ENCODE measurements around the gene CDK11A.
"Not testable (repeated sequence)": the region's sequence is repeated elsewhere in the genome, so short reads cannot be mapped to it uniquely, and the experiment has no call there.

The CDK11A gene

GRCh38 chr1:1738799-1739337 lies 14.7 kb upstream of the CDK11A start:
- H3K4me3 ChIP-seq (ENCODE audit: control insufficient read depth, low read depth, low read length); DNase-seq (ENCODE audit: low read depth): not testable (repeated sequence)

DNA sequence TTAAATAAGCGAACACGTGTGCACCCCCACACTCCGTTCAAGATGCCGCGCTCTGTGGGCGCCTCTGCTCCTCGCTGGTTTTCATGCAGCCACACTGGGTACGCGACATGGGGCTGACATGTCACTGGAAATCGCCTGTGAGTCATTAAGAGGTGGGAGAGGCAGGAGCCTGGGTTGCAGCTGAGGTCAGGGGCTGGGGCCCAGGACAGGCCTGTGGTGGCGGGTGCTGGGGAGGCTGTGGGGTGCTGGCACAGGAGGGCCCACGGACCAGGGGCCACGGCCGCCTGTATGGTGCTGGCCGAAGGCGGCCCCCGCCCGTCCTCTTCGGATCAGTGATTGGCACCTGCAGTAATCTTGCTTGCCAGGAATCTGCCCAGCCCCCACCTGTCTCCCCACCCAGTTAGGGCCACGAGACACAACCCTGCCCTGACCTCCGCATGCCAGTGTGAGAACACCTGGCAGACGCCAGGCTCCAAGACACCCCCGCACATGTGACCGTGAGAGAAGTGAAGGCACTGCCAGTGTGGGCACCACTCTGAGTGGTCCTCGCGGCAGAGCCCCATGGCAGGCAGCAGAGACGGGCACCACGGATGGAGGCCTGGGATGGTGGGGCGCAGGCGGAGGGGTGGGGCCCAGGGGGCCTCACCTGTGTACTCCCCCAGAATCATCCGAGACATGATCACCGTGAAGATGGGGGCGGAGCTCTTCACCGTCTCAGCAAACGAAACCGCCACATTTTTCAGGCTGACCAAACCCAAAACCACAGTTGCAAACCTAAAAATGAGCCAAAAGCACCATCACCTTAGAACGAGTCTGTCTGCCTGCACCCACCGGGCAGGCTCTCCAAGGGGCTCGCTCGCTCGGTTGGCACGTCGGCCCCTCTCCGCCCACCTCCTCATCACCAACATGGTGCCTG lies 13.8 kb upstream of the CDK11A start:
- DNase-seq (ENCODE audit: low read depth); H3K4me3 ChIP-seq (ENCODE audit: control insufficient read depth, low read depth, low read length): not testable (repeated sequence)

DNA sequence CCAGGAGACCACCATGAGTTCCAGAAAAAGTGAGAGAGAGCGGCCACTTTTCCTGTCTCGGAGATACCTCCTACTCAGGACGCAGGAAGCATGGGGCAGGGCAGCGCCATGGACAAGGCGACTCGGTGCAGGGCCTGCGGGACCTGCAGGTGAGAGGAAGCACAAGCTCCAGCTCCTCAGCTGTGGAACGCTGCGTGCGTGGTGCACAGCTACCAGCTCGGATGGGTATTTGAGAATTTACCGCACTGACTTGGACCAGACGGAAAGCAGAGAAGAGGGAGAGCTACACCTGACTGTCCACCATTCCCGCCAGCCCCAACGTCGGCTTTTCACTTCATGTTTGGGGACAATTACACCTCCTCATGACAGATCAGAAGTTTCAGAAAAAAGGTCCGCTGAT lies 8.2 kb upstream of the CDK11A start:
- no peak for DNase-seq (ENCODE audit: low read depth)
- no peak overlapping the region for H3K4me3 ChIP-seq (ENCODE audit: control insufficient read depth, low read depth, low read length)
- TF ChIP-seq, protein P1, sequence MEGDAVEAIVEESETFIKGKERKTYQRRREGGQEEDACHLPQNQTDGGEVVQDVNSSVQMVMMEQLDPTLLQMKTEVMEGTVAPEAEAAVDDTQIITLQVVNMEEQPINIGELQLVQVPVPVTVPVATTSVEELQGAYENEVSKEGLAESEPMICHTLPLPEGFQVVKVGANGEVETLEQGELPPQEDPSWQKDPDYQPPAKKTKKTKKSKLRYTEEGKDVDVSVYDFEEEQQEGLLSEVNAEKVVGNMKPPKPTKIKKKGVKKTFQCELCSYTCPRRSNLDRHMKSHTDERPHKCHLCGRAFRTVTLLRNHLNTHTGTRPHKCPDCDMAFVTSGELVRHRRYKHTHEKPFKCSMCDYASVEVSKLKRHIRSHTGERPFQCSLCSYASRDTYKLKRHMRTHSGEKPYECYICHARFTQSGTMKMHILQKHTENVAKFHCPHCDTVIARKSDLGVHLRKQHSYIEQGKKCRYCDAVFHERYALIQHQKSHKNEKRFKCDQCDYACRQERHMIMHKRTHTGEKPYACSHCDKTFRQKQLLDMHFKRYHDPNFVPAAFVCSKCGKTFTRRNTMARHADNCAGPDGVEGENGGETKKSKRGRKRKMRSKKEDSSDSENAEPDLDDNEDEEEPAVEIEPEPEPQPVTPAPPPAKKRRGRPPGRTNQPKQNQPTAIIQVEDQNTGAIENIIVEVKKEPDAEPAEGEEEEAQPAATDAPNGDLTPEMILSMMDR (IDR thresholded peaks at IDR 0.05; ENCODE audit: control insufficient read depth, insufficient read depth, low read depth, low read length, missing control alignments): no peak

- TF ChIP-seq, protein P1 (IDR thresholded peaks at IDR 0.05; ENCODE audit: control insufficient read depth, insufficient read depth, low read depth, low read length, missing control alignments): no peak
- H3K4me3 ChIP-seq (ENCODE audit: control insufficient read depth, low read depth, low read length): no peak overlapping the region
Measured at GRCh38 chr1:1730870-1731269, 6.7 kb upstream of the CDK11A start.

GRCh38 chr1:1730230-1730629 lies 6.1 kb upstream of the CDK11A start:
- not testable (repeated sequence) for H3K4me3 ChIP-seq (ENCODE audit: control insufficient read depth, low read depth, low read length); DNase-seq (ENCODE audit: low read depth)

More at GRCh38 chr1:1730870-1731269, 6.7 kb upstream of the CDK11A start:
- DNase-seq (ENCODE audit: low read depth): no peak

DNA sequence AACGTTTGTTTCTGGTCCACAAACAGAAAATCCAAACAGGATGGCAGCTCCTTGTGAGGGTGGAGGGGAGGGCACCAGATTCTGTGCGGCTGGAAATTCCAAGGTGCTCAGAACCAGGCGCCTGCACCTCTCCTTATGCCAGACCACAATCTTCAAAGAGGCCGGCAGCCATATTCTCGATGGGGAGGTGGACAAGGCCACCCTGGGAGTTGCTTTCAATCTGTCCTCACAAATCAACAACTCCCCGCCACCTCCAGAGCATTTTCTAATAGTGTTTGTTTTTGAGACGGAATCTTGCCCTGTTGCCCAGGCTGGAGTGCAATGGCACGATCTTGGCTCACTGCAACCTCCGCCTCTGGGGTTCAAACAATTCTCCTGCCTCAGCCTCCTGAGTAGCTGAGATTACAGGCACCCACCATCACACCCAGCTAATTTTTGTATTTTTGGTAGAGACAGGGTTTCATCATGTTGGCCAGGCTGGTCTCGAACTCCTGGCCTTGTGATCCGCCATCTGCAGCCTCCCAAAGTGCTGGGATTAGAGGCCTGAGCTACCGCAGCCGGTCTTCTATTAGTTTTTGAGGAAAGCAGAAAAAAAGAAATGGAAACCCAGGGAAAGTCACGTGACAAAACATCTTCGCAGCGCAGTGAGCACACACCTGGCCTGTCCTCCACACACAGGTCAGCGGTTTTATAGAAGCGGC lies 5.1 kb upstream of the CDK11A start:
- DNase-seq (ENCODE audit: low read depth); H3K4me3 ChIP-seq (ENCODE audit: control insufficient read depth, low read depth, low read length): not testable (repeated sequence)

DNA sequence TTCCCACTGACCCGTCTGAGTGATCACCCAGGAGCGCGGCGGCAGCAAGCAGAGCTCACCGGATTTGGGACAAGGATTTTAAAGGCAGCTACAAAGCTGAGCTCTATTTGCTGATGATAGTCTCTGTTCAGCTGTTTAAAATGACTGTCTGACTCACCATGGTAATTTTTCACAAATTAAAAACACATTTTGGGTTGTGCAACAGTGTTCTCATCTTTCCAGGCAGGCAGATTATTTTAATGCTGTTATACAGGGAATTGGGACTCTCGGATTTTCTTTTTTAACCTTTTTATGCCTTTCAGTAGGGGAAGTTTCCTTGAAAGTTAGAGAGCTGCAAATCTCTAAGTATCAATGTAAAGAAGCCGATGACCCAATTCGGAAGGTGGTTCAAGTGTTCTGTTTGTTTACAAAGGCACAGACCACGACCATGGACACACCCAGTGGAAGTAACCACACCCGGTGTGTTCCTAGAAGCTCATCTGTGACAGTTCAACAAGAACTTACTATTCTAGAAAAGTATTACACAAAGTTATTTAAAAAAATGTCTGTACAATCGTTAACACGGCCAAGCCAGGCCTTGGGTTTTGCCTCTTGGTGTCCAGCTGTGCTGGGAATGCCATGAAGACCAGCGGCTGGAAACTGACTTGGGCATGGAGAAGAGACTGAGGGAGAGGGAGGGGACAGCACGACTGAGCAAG lies 4.3 kb upstream of the CDK11A start:
- peak; percentile 28 for DNase-seq (ENCODE audit: low read depth)
- H3K4me3 ChIP-seq (ENCODE audit: control insufficient read depth, low read depth, low read length): not testable (repeated sequence)

DNA sequence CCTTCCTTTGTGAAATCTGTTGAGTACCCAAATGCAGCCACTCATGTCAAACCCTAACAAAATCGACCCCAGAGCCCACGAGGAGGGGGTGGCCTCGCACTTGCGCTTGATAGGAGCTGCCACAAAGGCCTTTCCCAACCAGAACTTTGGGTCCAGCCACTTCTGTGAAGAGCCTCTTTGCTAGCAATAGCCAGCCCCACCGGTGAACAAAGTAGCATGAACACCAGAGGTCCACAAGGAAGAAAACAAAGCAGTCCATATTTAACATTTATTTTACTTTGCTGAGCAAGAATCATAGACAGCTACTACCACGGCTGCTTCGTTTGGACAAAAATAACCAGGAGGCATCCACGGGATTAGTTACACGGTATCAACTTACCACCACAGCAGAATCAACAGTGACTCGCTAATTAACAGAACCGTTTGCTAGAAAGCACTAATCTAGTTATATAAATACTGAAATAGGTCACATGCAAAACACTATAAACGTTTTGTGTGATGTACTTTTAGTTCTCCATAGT lies 3.0 kb upstream of the CDK11A start:
- not testable (repeated sequence) for H3K4me3 ChIP-seq (ENCODE audit: control insufficient read depth, low read depth, low read length); DNase-seq (ENCODE audit: low read depth)

DNA sequence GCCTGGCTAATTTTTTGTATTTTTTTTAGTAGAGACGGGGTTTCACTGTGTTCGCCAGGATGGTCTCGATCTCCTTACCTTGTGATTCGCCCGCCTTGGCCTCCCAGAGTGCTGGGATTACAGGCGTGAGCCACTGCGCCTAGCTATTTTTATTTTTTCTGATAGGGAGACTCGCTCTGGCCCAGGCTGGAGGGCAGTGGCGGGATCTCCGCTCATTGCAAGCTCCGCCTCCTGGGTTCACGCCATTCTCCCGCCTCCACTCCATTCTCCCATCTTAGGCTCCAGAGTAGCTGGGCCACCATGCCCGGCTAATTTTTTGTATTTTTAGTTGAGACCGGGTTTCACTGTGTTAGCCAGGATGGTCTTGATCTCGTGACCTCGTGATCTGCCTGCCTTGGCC lies 1.9 kb upstream of the CDK11A start:
- not testable (repeated sequence) for DNase-seq (ENCODE audit: low read depth)

GRCh38 chr1:1721201-1721600 lies 3.0 kb downstream of the CDK11A start:
- H3K4me3 ChIP-seq (ENCODE audit: control insufficient read depth, low read depth, low read length): no peak overlapping the region
- no peak for DNase-seq (ENCODE audit: low read depth)
- TF ChIP-seq, protein P1 (IDR thresholded peaks at IDR 0.05; ENCODE audit: control insufficient read depth, insufficient read depth, low read depth, low read length, missing control alignments): no peak

More for the DNA sequence above, 1.9 kb upstream of the CDK11A start:
- H3K4me3 ChIP-seq (ENCODE audit: control insufficient read depth, low read depth, low read length): not testable (repeated sequence)

GRCh38 chr1:1715109-1715883 lies 8.9 kb downstream of the CDK11A start:
- not testable (repeated sequence) for DNase-seq (ENCODE audit: low read depth)

GRCh38 chr1:1707897-1708296 lies 16.3 kb downstream of the CDK11A start:
- not testable (repeated sequence) for H3K4me3 ChIP-seq (ENCODE audit: control insufficient read depth, low read depth, low read length)

More at GRCh38 chr1:1715109-1715883, 8.9 kb downstream of the CDK11A start:
- H3K4me3 ChIP-seq (ENCODE audit: control insufficient read depth, low read depth, low read length): not testable (repeated sequence)

DNA sequence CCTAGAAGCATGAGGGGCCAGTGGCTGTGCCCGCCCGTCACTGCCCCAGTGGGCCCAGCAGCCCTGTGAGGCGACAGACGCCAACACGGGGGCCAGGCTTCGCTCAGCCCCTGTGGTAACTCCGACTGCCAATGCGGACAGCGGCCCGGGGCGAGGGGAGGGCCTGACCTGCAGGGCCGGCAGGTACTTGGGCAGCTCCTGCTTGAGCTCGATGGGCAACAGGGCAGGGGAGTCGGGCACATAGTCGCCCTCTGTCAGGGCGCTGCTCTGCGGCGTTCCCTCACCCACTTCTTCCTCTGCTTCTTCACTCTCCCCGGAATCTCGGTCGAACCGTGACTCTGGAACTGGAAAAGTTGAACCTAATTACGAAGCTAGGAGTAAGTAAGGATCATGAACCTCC lies 16.9 kb downstream of the CDK11A start:
- not testable (repeated sequence) for DNase-seq (ENCODE audit: low read depth); H3K4me3 ChIP-seq (ENCODE audit: control insufficient read depth, low read depth, low read length)

More at GRCh38 chr1:1707897-1708296, 16.3 kb downstream of the CDK11A start:
- not testable (repeated sequence) for DNase-seq (ENCODE audit: low read depth)
